T-cell (primary cell): Measurements from ENCODE around the gene PRKN. TPM values are rescaled to one million over a fixed set of nuclear protein-coding genes. Genes with fewer than 3 reads are reported as not detected.

ENCODE experiments used
- ATAC-seq, 4 experiments: fragments of 200-7000 bp in 3 of 4; fragments of 150-1000 bp in 1 of 4; cut with Tn5 transposase; replicated peaks in 1 of 4; 1 replicate in 3 of 4; 2 replicates in 1 of 4; pipeline ENCODE4 v1.10.0; 2021; ENCODE audit warnings: moderate library complexity in 3 of 4, mild to moderate bottlenecking in 2 of 4, moderate number of reproducible peaks in 1 of 4
- CTCF ChIA-PET, 2 donors: fragments of 300-600 bp; sonication (Branson Sonifier 250); formaldehyde crosslinking; loops; one replicate each; lab custom pipeline; 2022; ENCODE audit warnings: antibody characterized with exemption in 2 of 2; lab: Charles Lee
- POLR2A ChIA-PET, 2 donors: fragments of 300-600 bp; sonication (Branson Sonifier 250); formaldehyde crosslinking; loops; one replicate each; lab custom pipeline; 2022; ENCODE audit warnings: antibody characterized with exemption in 2 of 2; lab: Charles Lee
- DNase-seq, 35 experiments: peaks; one replicate each; pipeline versions ENCODE4 v3.0.0 to v3.0.0-alpha.2; 2013 to 2023
- H3K27ac ChIP-seq: one replicate; pipeline ENCODE4 v1.5.1; 2013; ENCODE audit warnings: low read length
- H3K27me3 ChIP-seq, 2 experiments: replicated peaks in 1 of 2; 1 replicate in 1 of 2; 2 replicates in 1 of 2; pipeline versions ENCODE4 v1.6.1 to v1.7.0; 2013; ENCODE audit warnings: low read length in 1 of 2, mixed read lengths in 1 of 2; ENCODE audit not compliant: control insufficient read depth in 2 of 2, insufficient read depth in 2 of 2; ENCODE audit errors: extremely low read depth in 1 of 2
- H3K36me3 ChIP-seq, 2 donors: 1 replicate in 1 of 2; 2 replicates in 1 of 2; pipeline versions ENCODE4 v1.6.1 to v1.7.0; 2013; ENCODE audit warnings: low read length in 1 of 2; ENCODE audit not compliant: control insufficient read depth in 2 of 2, insufficient read depth in 1 of 2; ENCODE audit errors: extremely low read depth in 1 of 2
- H3K4me1 ChIP-seq, 2 experiments: 1 replicate in 1 of 2; 2 replicates in 1 of 2; pipeline versions ENCODE4 v1.6.1 to v1.7.0; 2013; ENCODE audit warnings: low read length in 2 of 2, mixed read lengths in 1 of 2; ENCODE audit not compliant: insufficient read depth in 2 of 2, control insufficient read depth in 1 of 2; ENCODE audit errors: extremely low read depth in 1 of 2
- H3K4me3 ChIP-seq, 2 donors: 1 replicate in 1 of 2; 2 replicates in 1 of 2; pipeline versions ENCODE4 v1.5.1 to v1.7.0; 2013; ENCODE audit warnings: mild to moderate bottlenecking in 2 of 2, low read length in 1 of 2, moderate library complexity in 1 of 2; ENCODE audit not compliant: control insufficient read depth in 1 of 2; ENCODE audit errors: extremely low read depth in 1 of 2
- H3K9me3 ChIP-seq: 2 replicates; pipeline ENCODE4 v1.7.0; 2013
- H3K27ac Mint-ChIP-seq, 2 donors: one replicate each; pipeline ENCODE4 v1.8.0; 2020 to 2021; ENCODE audit warnings: mild to moderate bottlenecking in 2 of 2, mixed read lengths in 2 of 2
- H3K27me3 Mint-ChIP-seq, 2 donors: one replicate each; pipeline ENCODE4 v1.8.0; 2021 to 2022; ENCODE audit warnings: mixed read lengths in 2 of 2
- H3K36me3 Mint-ChIP-seq: one replicate; pipeline ENCODE4 v1.8.0; 2021; ENCODE audit warnings: mixed read lengths
- H3K4me1 Mint-ChIP-seq, 3 donors: one replicate each; pipeline ENCODE4 v1.8.0; 2020 to 2022; ENCODE audit warnings: mixed read lengths in 3 of 3, mild to moderate bottlenecking in 1 of 3
- H3K4me3 Mint-ChIP-seq, 3 donors: one replicate each; pipeline ENCODE4 v1.8.0; 2020 to 2022; ENCODE audit warnings: mild to moderate bottlenecking in 3 of 3, mixed read lengths in 3 of 3, moderate library complexity in 3 of 3
- H3K9me3 Mint-ChIP-seq, 3 donors: one replicate each; pipeline ENCODE4 v1.8.0; 2020 to 2022; ENCODE audit warnings: mixed read lengths in 3 of 3
- WGBS: methylation state at CpG from one replicate; pipeline ENCODE4 v1.1.5; 2013; ENCODE audit warnings: missing lambda C conversion rate; ENCODE audit not compliant: insufficient coverage; 5-methylcytosine and 5-hydroxymethylcytosine counted together
- total RNA-seq, 35 experiments: library from RNA in 6 of 35; stranded (reverse) in 6 of 35; fragments of 120-200 nt in 1 of 35; gene quantifications; one replicate each; pipeline versions ENCODE4 v1.2.1 to v1.2.4 and lab custom pipeline; 2013 to 2026

Gene PRKN
- total RNA-seq, 5 donors from 2014 or later (not counting 1 experiment from before 2014, with no cell fraction given): 3.4 to 7.7 (median 6.1) TPM

GRCh38 chr6:161367472-161367871 lies 1360.1 kb downstream of the PRKN start:
- Mint-ChIP-seq H3K4me3 (no peak overlapping the region), H3K9me3 (peaks cover 5 to 9% (median 5%) of the 10 kb centered on the region in 3 donors), H3K27ac (no peak overlapping the region), H3K27me3 (no peaks in the 10 kb centered on the region), H3K36me3 (peaks cover 3% of the 10 kb centered on the region), H3K4me1 (no peaks in the 10 kb centered on the region)
- H3K27me3 ChIP-seq: peaks cover 0 to 3% of the 10 kb centered on the region in 2 experiments
- ATAC-seq: no peak
- POLR2A ChIA-PET: no interaction called here
- H3K4me3 ChIP-seq: no peak overlapping the region
- 93% methylated on average over 10 of the region's 12 CpGs for WGBS
- no peaks in the 10 kb centered on the region for H3K4me1 ChIP-seq
- H3K9me3 ChIP-seq: no peaks in the 10 kb centered on the region
- DNase-seq: no peak
- H3K36me3 ChIP-seq: no peaks in the 10 kb centered on the region
- CTCF ChIA-PET: interaction anchor here in 1 of 2 donors (0.7 kb wide), 1 partner anchor 444 kb away, joined by 3 read pairs; no protein-coding TSS in a partner anchor
- H3K27ac ChIP-seq: no peak overlapping the region

- Mint-ChIP-seq H3K9me3 (peaks cover 5 to 11% (median 5%) of the 10 kb centered on the region in 3 donors), H3K27ac (no peak overlapping the region), H3K27me3 (no peaks in the 10 kb centered on the region), H3K4me1 (no peaks in the 10 kb centered on the region), H3K4me3 (no peak overlapping the region), H3K36me3 (peaks cover 3% of the 10 kb centered on the region)
- no peak overlapping the region for H3K27ac ChIP-seq
- DNase-seq (no peak), ATAC-seq (no peak)
- H3K4me1 ChIP-seq: no peaks in the 10 kb centered on the region
- ChIA-PET POLR2A (no interaction called here), CTCF (interaction anchor here in 1 of 2 donors (0.6 kb wide), 1 partner anchor 8 kb away, joined by 3 read pairs; no protein-coding TSS in a partner anchor)
- peaks cover 0 to 5% of the 10 kb centered on the region in 2 experiments for H3K27me3 ChIP-seq
- no peaks in the 10 kb centered on the region for H3K9me3 ChIP-seq
- H3K36me3 ChIP-seq: no peaks in the 10 kb centered on the region
- WGBS: 69% methylated on average over 5 of the region's 11 CpGs
- H3K4me3 ChIP-seq: no peak overlapping the region
These were observed 1361.2 kb downstream of the PRKN start for GRCh38 chr6:161366301-161366923.

- Histone ChIP-seq H3K36me3 (no peaks in the 10 kb centered on the region), H3K27ac (no peak overlapping the region), H3K4me3 (no peak overlapping the region), H3K27me3 (peaks cover 0 to 5% of the 10 kb centered on the region in 2 experiments), H3K9me3 (no peaks in the 10 kb centered on the region), H3K4me1 (no peaks in the 10 kb centered on the region)
- no peaks in the 10 kb centered on the region for H3K4me1 Mint-ChIP-seq
- ChIA-PET POLR2A (no interaction called here), CTCF (interaction anchor here in 1 of 2 donors (0.6 kb wide), 1 partner anchor 9 kb away, joined by 3 read pairs; no protein-coding TSS in a partner anchor)
- peaks cover 5 to 11% (median 5%) of the 10 kb centered on the region in 3 donors for H3K9me3 Mint-ChIP-seq
- H3K27me3 Mint-ChIP-seq: no peaks in the 10 kb centered on the region
- WGBS: 90% methylated on average over 2 of the region's 6 CpGs
- peaks cover 3% of the 10 kb centered on the region for H3K36me3 Mint-ChIP-seq
- ATAC-seq (no peak), DNase-seq (no peak)
- no peak overlapping the region for H3K4me3 Mint-ChIP-seq
- no peak overlapping the region for H3K27ac Mint-ChIP-seq
These were observed 1361.9 kb downstream of the PRKN start for GRCh38 chr6:161365633-161366032.

GRCh38 chr6:161363286-161363685 lies 1364.3 kb downstream of the PRKN start:
- no peak overlapping the region for H3K4me3 ChIP-seq
- no peaks in the 10 kb centered on the region for H3K4me1 Mint-ChIP-seq
- no peaks in the 10 kb centered on the region for H3K9me3 ChIP-seq
- ChIA-PET POLR2A (interaction anchor here in 1 of 2 donors (0.6 kb wide), 1 partner anchor 64 kb away, joined by 4 read pairs; no protein-coding TSS in a partner anchor), CTCF (no interaction called here)
- no peak for DNase-seq
- no peak for ATAC-seq
- no peak overlapping the region for H3K4me3 Mint-ChIP-seq
- peaks cover 0 to 9% of the 10 kb centered on the region in 2 experiments for H3K27me3 ChIP-seq
- H3K27me3 Mint-ChIP-seq: no peaks in the 10 kb centered on the region
- peaks cover 5 to 11% (median 5%) of the 10 kb centered on the region in 3 donors for H3K9me3 Mint-ChIP-seq
- H3K4me1 ChIP-seq: no peaks in the 10 kb centered on the region
- H3K36me3 ChIP-seq: no peaks in the 10 kb centered on the region
- H3K27ac ChIP-seq: no peak overlapping the region
- H3K36me3 Mint-ChIP-seq: peaks cover 9% of the 10 kb centered on the region
- H3K27ac Mint-ChIP-seq: no peak overlapping the region

GRCh38 chr6:161362266-161362665 lies 1365.3 kb downstream of the PRKN start:
- H3K27me3 ChIP-seq: peaks cover 0 to 9% of the 10 kb centered on the region in 2 experiments
- H3K36me3 ChIP-seq: no peaks in the 10 kb centered on the region
- CTCF ChIA-PET: interaction anchor here in 1 of 2 donors (1.9 kb wide), 1 partner anchor 9 kb away, joined by 6 read pairs; no protein-coding TSS in a partner anchor
- H3K4me3 ChIP-seq: no peak overlapping the region
- no peaks in the 10 kb centered on the region for H3K4me1 ChIP-seq
- DNase-seq (no peak), ATAC-seq (no peak)
- H3K4me1 Mint-ChIP-seq: no peaks in the 10 kb centered on the region
- POLR2A ChIA-PET: no interaction called here
- H3K27ac Mint-ChIP-seq: no peak overlapping the region
- H3K27me3 Mint-ChIP-seq: no peaks in the 10 kb centered on the region
- no peak overlapping the region for H3K4me3 Mint-ChIP-seq
- H3K36me3 Mint-ChIP-seq: peaks cover 9% of the 10 kb centered on the region
- WGBS: no CpG with 5 or more reads among the region's 7 CpGs
- H3K9me3 ChIP-seq: no peaks in the 10 kb centered on the region
- peaks cover 5 to 11% (median 5%) of the 10 kb centered on the region in 3 donors for H3K9me3 Mint-ChIP-seq
- H3K27ac ChIP-seq: no peak overlapping the region

GRCh38 chr6:161361529-161361928 lies 1366.0 kb downstream of the PRKN start:
- no peaks in the 10 kb centered on the region for H3K4me1 Mint-ChIP-seq
- no peak overlapping the region for H3K27ac Mint-ChIP-seq
- Histone ChIP-seq H3K27ac (no peak overlapping the region), H3K4me3 (no peak overlapping the region), H3K9me3 (no peaks in the 10 kb centered on the region), H3K27me3 (peaks cover 0 to 9% of the 10 kb centered on the region in 2 experiments), H3K4me1 (no peaks in the 10 kb centered on the region), H3K36me3 (no peaks in the 10 kb centered on the region)
- POLR2A ChIA-PET: no interaction called here
- CTCF ChIA-PET: interaction anchor here in 1 of 2 donors (1.9 kb wide), 1 partner anchor 9 kb away, joined by 6 read pairs; no protein-coding TSS in a partner anchor
- 79% methylated on average over 7 of the region's 9 CpGs for WGBS
- peaks cover 9% of the 10 kb centered on the region for H3K36me3 Mint-ChIP-seq
- H3K9me3 Mint-ChIP-seq: peaks cover 5 to 11% (median 5%) of the 10 kb centered on the region in 3 donors
- ATAC-seq: no peak
- no peaks in the 10 kb centered on the region for H3K27me3 Mint-ChIP-seq
- no peak for DNase-seq
- no peak overlapping the region for H3K4me3 Mint-ChIP-seq
